Subcutaneous abdominal adipose tissue (tissue), 5 donors: ENCODE data around the gene C19orf12.
"Not testable (repeated sequence)": the region's sequence is repeated elsewhere in the genome, so short reads cannot be mapped to it uniquely, and the experiment has no call there.

ENCODE experiments used
- H3K27ac ChIP-seq: one replicate; pipeline ENCODE4 v1.7.0; 2013; ENCODE audit warnings: low read depth, mild to moderate bottlenecking, inconsistent platforms, low read length, moderate library complexity
- H3K27me3 ChIP-seq, 5 donors: one replicate each; pipeline ENCODE4 v1.7.0; 2013; ENCODE audit warnings: low read length in 5 of 5, inconsistent platforms in 1 of 5; ENCODE audit not compliant: control insufficient read depth in 5 of 5, insufficient read depth in 4 of 5
- H3K36me3 ChIP-seq, 5 donors: one replicate each; pipeline ENCODE4 v1.7.0; 2013; ENCODE audit warnings: low read length in 5 of 5; ENCODE audit not compliant: control insufficient read depth in 5 of 5, insufficient read depth in 5 of 5
- H3K4me1 ChIP-seq, 5 donors: one replicate each; pipeline ENCODE4 v1.7.0; 2013; ENCODE audit warnings: low read length in 5 of 5, mild to moderate bottlenecking in 3 of 5, moderate library complexity in 1 of 5; ENCODE audit not compliant: control insufficient read depth in 5 of 5, insufficient read depth in 5 of 5
- H3K4me3 ChIP-seq, 5 donors: one replicate each; pipeline ENCODE4 v1.7.0; 2013; ENCODE audit warnings: low read length in 5 of 5, low read depth in 1 of 5
- H3K9ac ChIP-seq, 5 donors: one replicate each; pipeline ENCODE4 v1.7.0; 2013; ENCODE audit warnings: low read length in 5 of 5, mild to moderate bottlenecking in 4 of 5, moderate library complexity in 3 of 5
- H3K9me3 ChIP-seq, 5 donors: one replicate each; pipeline ENCODE4 v1.7.0; 2013; ENCODE audit warnings: low read length in 5 of 5; ENCODE audit not compliant: control insufficient read depth in 5 of 5
- donor health status: healthy.
- donor health status: healthy.
- donor health status: healthy.
- donor health status: healthy.
- donor health status: healthy.

The C19orf12 gene

DNA sequence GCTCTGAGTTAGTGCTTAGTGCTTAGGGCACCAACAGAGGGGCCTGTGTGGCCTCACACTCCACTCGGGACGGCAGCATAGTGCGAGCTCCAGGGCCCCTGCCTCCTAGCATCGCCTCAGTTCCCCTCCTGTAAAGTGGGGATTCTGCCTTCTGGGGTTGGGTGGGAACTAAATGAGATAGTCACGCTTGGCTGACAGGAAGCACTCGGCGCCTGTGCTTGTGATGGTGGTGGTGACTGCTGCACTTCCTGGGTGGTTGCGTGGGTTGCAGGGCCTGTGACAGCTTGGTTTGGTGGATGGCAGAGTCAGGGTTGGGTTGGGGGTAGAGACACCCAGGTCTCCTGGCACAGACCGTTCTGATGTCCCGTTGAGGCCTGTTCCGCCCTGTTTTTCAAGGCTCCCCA lies 42.1 kb downstream of the C19orf12 start:
- H3K27ac ChIP-seq, result no peak overlapping the region
- H3K9ac ChIP-seq, result no peak overlapping the region
- no peaks in the 10 kb centered on the region for H3K27me3 ChIP-seq
- no peak overlapping the region for H3K4me3 ChIP-seq
- peaks cover 0 to 48% (median 35%) of the 10 kb centered on the region in 5 donors for H3K36me3 ChIP-seq
- H3K9me3 ChIP-seq, result no peaks in the 10 kb centered on the region
- H3K4me1 ChIP-seq, result peaks cover 13 to 84% (median 65%) of the 10 kb centered on the region in 5 donors

DNA sequence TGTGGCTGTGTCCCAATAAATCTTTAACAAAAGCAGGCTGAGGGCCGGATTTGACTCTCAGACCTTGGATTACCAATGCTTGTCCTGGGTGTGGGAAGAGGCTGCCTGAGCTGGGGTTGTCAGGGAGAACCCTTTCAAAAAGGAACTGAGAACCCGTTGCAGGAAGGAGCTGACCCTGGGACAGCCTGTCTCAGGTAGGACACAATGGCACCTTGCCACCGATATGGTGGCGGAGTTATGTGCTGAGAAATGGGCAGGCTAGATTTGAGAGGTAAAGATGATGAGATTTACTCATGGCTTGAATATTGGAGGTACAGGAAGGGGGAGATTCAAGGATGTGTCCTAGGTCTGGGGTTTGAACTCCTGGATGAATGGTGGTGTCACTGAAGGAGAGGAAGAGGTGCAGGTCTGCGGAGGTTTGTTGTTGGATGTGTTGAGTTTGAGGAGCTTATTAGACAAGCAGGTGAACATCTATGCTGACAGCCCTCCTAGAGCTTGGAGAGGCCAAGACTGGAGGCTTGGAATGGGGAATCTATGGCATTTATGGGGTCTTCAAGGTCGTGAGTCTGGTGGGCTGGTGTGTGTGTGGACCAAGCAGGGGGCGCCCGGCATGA lies 42.6 kb downstream of the C19orf12 start:
- Histone ChIP-seq H3K27ac (no peak overlapping the region), H3K9ac (no peak overlapping the region), H3K4me3 (no peak overlapping the region), H3K27me3 (no peaks in the 10 kb centered on the region), H3K36me3 (peaks cover 0 to 46% (median 35%) of the 10 kb centered on the region in 5 donors), H3K4me1 (peaks cover 13 to 85% (median 65%) of the 10 kb centered on the region in 5 donors), H3K9me3 (no peaks in the 10 kb centered on the region)

GRCh38 chr19:29671393-29672160 lies 43.5 kb downstream of the C19orf12 start:
- Histone ChIP-seq H3K36me3 (peaks cover 0 to 38% (median 28%) of the 10 kb centered on the region in 5 donors), H3K9me3 (no peaks in the 10 kb centered on the region), H3K27ac (no peak overlapping the region), H3K4me3 (no peak overlapping the region), H3K4me1 (peaks cover 9 to 85% (median 65%) of the 10 kb centered on the region in 5 donors), H3K27me3 (no peaks in the 10 kb centered on the region), H3K9ac (no peak overlapping the region)

- peaks cover 0 to 34% (median 26%) of the 10 kb centered on the region in 5 donors for H3K36me3 ChIP-seq
- H3K27ac ChIP-seq, H3K9ac ChIP-seq, H3K27me3 ChIP-seq, H3K9me3 ChIP-seq, H3K4me3 ChIP-seq: not testable (repeated sequence)
- H3K4me1 ChIP-seq, result peaks cover 9 to 86% (median 66%) of the 10 kb centered on the region in 5 donors
These were observed 44.1 kb downstream of the C19orf12 start for GRCh38 chr19:29671026-29671392.

DNA sequence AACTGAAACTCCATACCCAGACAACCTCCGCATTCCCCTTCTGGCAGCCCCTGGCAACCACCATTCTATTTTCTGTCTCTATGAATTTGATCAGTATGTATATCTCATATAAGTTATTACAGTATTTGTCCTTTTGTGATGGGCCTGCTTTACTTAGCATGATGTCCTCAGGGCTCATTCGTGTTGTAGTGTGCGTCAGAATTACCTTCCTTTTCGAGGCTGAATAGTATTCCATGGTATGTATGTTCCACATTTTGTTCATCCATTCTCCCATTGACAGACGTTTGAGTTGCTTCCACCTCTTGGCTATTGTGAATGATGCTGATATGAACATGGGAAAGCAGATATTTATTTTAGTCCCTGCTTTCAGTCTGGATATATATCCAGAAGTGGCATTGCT lies 44.8 kb downstream of the C19orf12 start:
- H3K4me1 ChIP-seq, result peaks cover 5 to 85% (median 64%) of the 10 kb centered on the region in 5 donors
- no peaks in the 10 kb centered on the region for H3K9me3 ChIP-seq
- no peak overlapping the region for H3K27ac ChIP-seq
- H3K27me3 ChIP-seq, result no peaks in the 10 kb centered on the region
- no peak overlapping the region for H3K9ac ChIP-seq
- H3K4me3 ChIP-seq, result no peak overlapping the region
- H3K36me3 ChIP-seq, result peaks cover 0 to 26% (median 20%) of the 10 kb centered on the region in 5 donors

DNA sequence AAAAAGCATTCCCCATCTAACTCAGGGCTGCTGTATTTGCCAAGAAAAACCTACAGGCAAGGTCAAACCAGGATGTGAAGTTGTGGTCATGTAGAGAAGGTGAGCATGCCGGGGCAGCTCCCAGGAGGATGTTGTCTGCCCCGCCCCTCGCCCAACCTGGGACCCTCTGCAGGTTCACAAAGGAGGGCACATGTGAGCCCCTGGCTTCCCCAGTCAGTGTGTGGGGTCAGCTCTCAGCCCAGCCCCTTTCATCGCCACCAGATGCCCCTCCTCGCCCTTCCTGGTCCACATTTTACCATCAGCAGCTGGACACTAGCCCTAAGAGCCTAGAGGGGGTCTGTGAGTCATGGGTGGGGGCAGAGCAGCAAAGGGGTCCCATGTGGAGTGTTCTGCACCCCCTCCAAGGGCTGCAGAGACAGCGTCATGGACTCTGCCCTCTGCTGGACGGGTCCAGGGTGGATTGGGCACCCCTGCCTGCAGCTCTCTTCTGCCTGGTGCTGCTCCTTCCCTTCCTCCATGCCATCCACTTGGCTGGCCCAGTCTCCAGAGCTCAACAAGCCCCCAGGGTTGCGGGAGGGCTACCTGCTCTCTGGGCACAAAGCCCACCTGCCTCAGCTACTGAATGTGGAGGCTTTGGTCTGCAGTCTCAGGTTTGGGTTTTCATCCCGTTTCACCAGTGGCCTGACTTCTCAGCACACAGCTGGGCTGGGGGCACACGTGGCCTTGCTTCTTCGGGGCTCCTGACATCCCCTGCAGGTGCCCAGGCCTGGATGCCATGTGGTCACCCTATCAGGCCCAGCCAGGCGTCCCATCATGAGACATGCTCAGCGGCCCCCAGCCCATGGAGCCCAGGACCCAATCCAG lies 46.1 kb downstream of the C19orf12 start:
- H3K27me3 ChIP-seq, result no peaks in the 10 kb centered on the region
- no peaks in the 10 kb centered on the region for H3K9me3 ChIP-seq
- H3K4me1 ChIP-seq, result peaks cover 5 to 82% (median 62%) of the 10 kb centered on the region in 5 donors
- H3K36me3 ChIP-seq, result peaks cover 0 to 14% (median 8%) of the 10 kb centered on the region in 5 donors
- peak overlapping the region in 1 of 5 donors; percentile 17 for H3K9ac ChIP-seq
- H3K4me3 ChIP-seq, result no peak overlapping the region
- no peak overlapping the region for H3K27ac ChIP-seq

- Histone ChIP-seq H3K36me3 (peaks cover 0 to 7% (median 3%) of the 10 kb centered on the region in 5 donors), H3K4me1 (peaks cover 5 to 74% (median 64%) of the 10 kb centered on the region in 5 donors), H3K27me3 (no peaks in the 10 kb centered on the region), H3K9ac (peak overlapping the region in 2 of 5 donors; percentile 35 to 44), H3K4me3 (peak overlapping the region in 1 of 5 donors; percentile 87), H3K27ac (peak overlapping the region; percentile 90), H3K9me3 (no peaks in the 10 kb centered on the region)
These were observed 47.1 kb downstream of the C19orf12 start for GRCh38 chr19:29667901-29668341.

DNA sequence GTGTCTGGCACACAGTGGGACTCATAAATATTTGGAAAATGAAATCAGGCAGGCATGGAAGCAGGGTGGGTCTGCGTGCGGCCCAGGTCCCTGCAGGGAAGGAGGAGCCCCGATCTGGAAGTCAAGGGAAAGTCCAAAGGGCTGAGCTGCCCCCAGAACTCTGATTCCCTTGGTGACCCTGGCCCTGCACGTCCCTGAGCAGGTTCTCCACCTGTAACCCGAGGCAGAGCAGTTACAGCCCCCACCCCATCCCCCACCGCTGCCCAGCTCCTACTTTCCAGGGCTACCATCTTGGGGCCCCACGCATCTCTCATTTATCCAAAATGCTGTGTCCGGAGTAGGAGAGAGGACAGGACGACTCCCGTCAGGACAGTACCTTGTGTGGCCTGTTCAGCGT lies 47.7 kb downstream of the C19orf12 start:
- Histone ChIP-seq H3K4me1 (peaks cover 5 to 75% (median 69%) of the 10 kb centered on the region in 5 donors), H3K36me3 (peaks cover 0 to 7% (median 3%) of the 10 kb centered on the region in 5 donors), H3K9me3 (no peaks in the 10 kb centered on the region), H3K27me3 (no peaks in the 10 kb centered on the region), H3K4me3 (peak overlapping the region in 4 of 5 donors; percentile 67 to 87 (median 85)), H3K27ac (peak overlapping the region; percentile 90), H3K9ac (peak overlapping the region in 4 of 5 donors; percentile 32 to 84 (median 56))

- Histone ChIP-seq H3K4me1 (peaks cover 5 to 75% (median 72%) of the 10 kb centered on the region in 5 donors), H3K9ac (peak overlapping the region; percentile 68 to 87 (median 79)), H3K27me3 (no peaks in the 10 kb centered on the region), H3K36me3 (peaks cover 0 to 7% (median 3%) of the 10 kb centered on the region in 5 donors), H3K9me3 (no peaks in the 10 kb centered on the region), H3K27ac (peak overlapping the region; percentile 90), H3K4me3 (peak overlapping the region; percentile 67 to 87 (median 84))
These were observed 48.3 kb downstream of the C19orf12 start for GRCh38 chr19:29666578-29667386.
